OCI-LY7 (cell line): ENCODE results near the gene CRYL1. TPM values are rescaled to one million over a fixed set of nuclear protein-coding genes. Genes with fewer than 3 reads are reported as not detected.

Experiments used
- BruUV-seq: library from RNA; stranded (reverse); fragments of 400-500 nt; replicated peaks from 2 replicates; lab custom pipeline; 2021; lab: Mats Ljungman, UMichigan
- CTCF ChIA-PET: fragments of 300-600 bp; sonication (Branson Sonifier 250); formaldehyde crosslinking; loops from one replicate; lab custom pipeline; 2022; ENCODE audit warnings: antibody characterized with exemption; ENCODE audit not compliant: unreplicated experiment; lab: Charles Lee
- POLR2A ChIA-PET: fragments of 300-600 bp; sonication (Branson Sonifier 250); formaldehyde crosslinking; loops from one replicate; lab custom pipeline; 2022; ENCODE audit warnings: antibody characterized with exemption; lab: Charles Lee
- DNase-seq: peaks from one replicate; pipeline ENCODE4 v3.0.0-alpha.2; 2015; ENCODE audit warnings: low spot score
- H2AFZ ChIP-seq: fragments of 200-600 bp; sonication (generic), shearing (Covaris generic); 2 replicates; pipeline ENCODE4 v1.6.1; 2014; ENCODE audit warnings: mild to moderate bottlenecking, antibody characterized with exemption, low read length, moderate library complexity
- H3K27ac ChIP-seq: fragments of 200-600 bp; sonication (generic); 2 replicates; pipeline ENCODE4 v1.5.1; 2014; ENCODE audit warnings: mixed run types, low read depth, mild to moderate bottlenecking, moderate library complexity, low read length, inconsistent platforms; ENCODE audit not compliant: poor library complexity, severe bottlenecking
- H3K36me3 ChIP-seq: fragments of 200-600 bp; sonication (generic); 2 replicates; pipeline ENCODE4 v1.6.1; 2014; ENCODE audit warnings: mild to moderate bottlenecking, antibody characterized with exemption, low read length, moderate library complexity, mixed read lengths; ENCODE audit not compliant: insufficient read depth
- H3K4me1 ChIP-seq: fragments of 200-600 bp; sonication (generic); 2 replicates; pipeline ENCODE4 v1.5.1; 2014; ENCODE audit warnings: mild to moderate bottlenecking, low read length; ENCODE audit not compliant: insufficient read depth, poor library complexity, severe bottlenecking
- H3K4me2 ChIP-seq: fragments of 200-600 bp; sonication (generic); 2 replicates; pipeline ENCODE4 v1.6.1; 2014; ENCODE audit warnings: mild to moderate bottlenecking, low read length
- H3K4me3 ChIP-seq: fragments of 200-600 bp; sonication (generic); 2 replicates; pipeline ENCODE4 v1.5.1; 2014; ENCODE audit warnings: mild to moderate bottlenecking, low read depth, low read length; ENCODE audit not compliant: poor library complexity, severe bottlenecking
- H3K79me2 ChIP-seq: fragments of 200-600 bp; sonication (generic); 2 replicates; pipeline ENCODE4 v1.6.1; 2016; ENCODE audit warnings: low read depth, mild to moderate bottlenecking, low read length, moderate library complexity, mixed read lengths; ENCODE audit not compliant: insufficient read depth
- H3K9me2 ChIP-seq: fragments of 200-600 bp; sonication (generic); 2 replicates; pipeline ENCODE4 v1.6.1; 2016; ENCODE audit warnings: mild to moderate bottlenecking, low read length, mixed read lengths; ENCODE audit not compliant: insufficient read depth
- H3K9me3 ChIP-seq: fragments of 200-600 bp; sonication (generic); 2 replicates; pipeline ENCODE4 v1.6.1; 2014; ENCODE audit warnings: mild to moderate bottlenecking, mixed run types, low read length, mixed read lengths
- H4K20me1 ChIP-seq: fragments of 200-600 bp; sonication (generic); 2 replicates; pipeline ENCODE4 v1.6.1; 2014; ENCODE audit warnings: mild to moderate bottlenecking, antibody characterized with exemption, low read length, moderate library complexity, mixed read lengths; ENCODE audit not compliant: insufficient read depth
- EZH2phosphoT487 ChIP-seq: fragments of 200-600 bp; sonication (generic); IDR thresholded peaks from 2 replicates; pipeline ENCODE4 v1.6.1; 2018; ENCODE audit warnings: low read depth, borderline replicate concordance, mild to moderate bottlenecking, mixed run types, antibody characterized with exemption, low read length, moderate library complexity, mixed read lengths
- intact Hi-C: fragments of 100-400 bp; cut with micrococcal nuclease; formaldehyde crosslinking; loops from one replicate; pipeline ENCODE4 v1.10.0; 2022; ENCODE audit not compliant: unreplicated experiment
- total RNA-seq, 2 experiments: library from RNA; depleted of rRNA in 1 of 2; stranded (reverse); fragments of >200 nt in 1 of 2; shearing (Covaris generic) in 1 of 2; gene quantifications; 2 replicates each; pipeline ENCODE4 v1.2.3, GENCODE V29; 2014 to 2022
- TF ChIP-seq, protein P1 (sequence below): fragments of 200-600 bp; sonication (generic); conservative IDR thresholded peaks from 2 replicates; pipeline ENCODE4 v1.5.1; 2014; ENCODE audit warnings: mild to moderate bottlenecking, antibody characterized with exemption, low read length, moderate library complexity, mixed read lengths

The CRYL1 gene
- total RNA-seq, 2 experiments from 2014 or later: not detected

DNA sequence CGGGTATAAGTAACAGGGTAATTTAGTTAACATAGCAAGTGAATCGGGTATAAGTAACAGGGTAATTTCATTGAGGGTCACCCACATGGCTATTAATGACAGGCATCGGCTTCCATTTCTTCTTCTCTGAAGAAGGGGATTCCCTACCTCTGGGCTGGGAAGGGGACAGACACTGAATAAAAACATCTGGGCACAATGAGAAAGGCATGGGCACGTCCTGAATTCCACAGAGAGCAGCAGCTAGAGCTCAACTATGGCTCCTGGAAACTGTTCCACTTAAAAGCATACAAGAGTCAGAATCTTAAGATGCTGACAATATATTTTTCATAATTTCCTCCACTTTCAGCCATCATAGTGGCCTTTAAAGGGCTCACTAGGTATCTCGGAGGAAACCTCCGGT is 51.8 kb downstream of the CRYL1 start:
- no peaks in the 10 kb centered on the region for H3K9me2 ChIP-seq
- H4K20me1 ChIP-seq: no peaks in the 10 kb centered on the region
- POLR2A ChIA-PET: no interaction called here
- H3K4me3 ChIP-seq: no peak overlapping the region
- H3K36me3 ChIP-seq: no peaks in the 10 kb centered on the region
- TF ChIP-seq, protein P1, sequence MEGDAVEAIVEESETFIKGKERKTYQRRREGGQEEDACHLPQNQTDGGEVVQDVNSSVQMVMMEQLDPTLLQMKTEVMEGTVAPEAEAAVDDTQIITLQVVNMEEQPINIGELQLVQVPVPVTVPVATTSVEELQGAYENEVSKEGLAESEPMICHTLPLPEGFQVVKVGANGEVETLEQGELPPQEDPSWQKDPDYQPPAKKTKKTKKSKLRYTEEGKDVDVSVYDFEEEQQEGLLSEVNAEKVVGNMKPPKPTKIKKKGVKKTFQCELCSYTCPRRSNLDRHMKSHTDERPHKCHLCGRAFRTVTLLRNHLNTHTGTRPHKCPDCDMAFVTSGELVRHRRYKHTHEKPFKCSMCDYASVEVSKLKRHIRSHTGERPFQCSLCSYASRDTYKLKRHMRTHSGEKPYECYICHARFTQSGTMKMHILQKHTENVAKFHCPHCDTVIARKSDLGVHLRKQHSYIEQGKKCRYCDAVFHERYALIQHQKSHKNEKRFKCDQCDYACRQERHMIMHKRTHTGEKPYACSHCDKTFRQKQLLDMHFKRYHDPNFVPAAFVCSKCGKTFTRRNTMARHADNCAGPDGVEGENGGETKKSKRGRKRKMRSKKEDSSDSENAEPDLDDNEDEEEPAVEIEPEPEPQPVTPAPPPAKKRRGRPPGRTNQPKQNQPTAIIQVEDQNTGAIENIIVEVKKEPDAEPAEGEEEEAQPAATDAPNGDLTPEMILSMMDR: no peak
- no peak for TF ChIP-seq EZH2phosphoT487
- CTCF ChIA-PET: no interaction called here
- DNase-seq: no peak
- BruUV-seq: no TSS peak
- intact Hi-C loops: no loop called here
- no peak overlapping the region for H3K27ac ChIP-seq
- no peaks in the 10 kb centered on the region for H3K79me2 ChIP-seq
- peaks cover 5% of the 10 kb centered on the region for H3K4me1 ChIP-seq
- H3K4me2 ChIP-seq: no peak overlapping the region
- H3K9me3 ChIP-seq: no peaks in the 10 kb centered on the region
- H2AFZ ChIP-seq: no peak overlapping the region

DNA sequence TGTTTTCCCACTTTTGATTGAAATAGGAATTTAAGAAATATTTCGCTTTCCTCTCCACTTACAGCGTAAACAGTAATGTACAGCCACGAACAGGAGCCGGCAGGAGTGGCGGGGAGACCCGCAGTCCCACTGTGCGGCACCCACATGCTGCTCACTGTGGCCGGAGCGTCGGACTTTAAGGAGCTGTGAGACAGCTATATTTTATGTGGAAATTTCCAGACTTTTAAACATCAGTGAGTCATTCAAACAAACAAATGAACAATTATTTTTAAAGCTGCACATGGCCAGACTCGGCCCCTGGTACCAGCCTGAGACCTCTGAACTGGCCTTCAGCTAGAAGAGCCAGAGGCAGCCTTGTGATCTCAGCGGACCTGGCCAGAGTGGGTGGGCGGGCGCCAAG is 52.5 kb downstream of the CRYL1 start:
- intact Hi-C loops: no loop called here
- Histone ChIP-seq H3K4me1 (peaks cover 5% of the 10 kb centered on the region), H3K4me3 (no peak overlapping the region), H2AFZ (no peak overlapping the region), H3K27ac (no peak overlapping the region), H3K4me2 (no peak overlapping the region), H3K79me2 (no peaks in the 10 kb centered on the region), H3K36me3 (no peaks in the 10 kb centered on the region), H3K9me2 (no peaks in the 10 kb centered on the region), H4K20me1 (no peaks in the 10 kb centered on the region), H3K9me3 (no peaks in the 10 kb centered on the region)
- no TSS peak for BruUV-seq
- DNase-seq: no peak
- POLR2A ChIA-PET: no interaction called here
- CTCF ChIA-PET: no interaction called here
- TF ChIP-seq, protein P1: no peak
- TF ChIP-seq EZH2phosphoT487: no peak

DNA sequence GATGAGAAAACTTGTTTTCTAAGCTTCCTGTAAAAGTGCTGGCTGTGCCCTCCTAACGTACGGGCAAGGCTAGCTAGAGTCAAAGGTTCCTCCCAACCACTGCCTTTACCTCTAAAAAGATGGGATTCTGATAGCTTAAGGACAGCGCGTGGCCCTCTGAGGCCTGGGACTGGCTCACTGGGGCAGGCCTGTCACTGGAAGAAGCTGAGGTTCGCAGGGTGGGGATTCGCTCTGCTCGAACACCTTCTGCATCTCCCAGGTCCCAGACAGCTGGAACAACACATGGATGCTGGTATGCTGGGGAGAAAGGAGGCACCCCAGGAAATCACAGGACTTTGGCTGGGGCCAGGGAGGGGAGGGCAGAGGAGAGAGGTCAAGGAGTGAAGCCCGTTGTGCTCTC is 53.1 kb downstream of the CRYL1 start:
- BruUV-seq: no TSS peak
- Histone ChIP-seq H3K4me3 (no peak overlapping the region), H3K9me3 (no peaks in the 10 kb centered on the region), H3K4me1 (peaks cover 5% of the 10 kb centered on the region), H3K36me3 (no peaks in the 10 kb centered on the region), H3K27ac (no peak overlapping the region), H3K4me2 (no peak overlapping the region), H2AFZ (no peak overlapping the region), H4K20me1 (no peaks in the 10 kb centered on the region), H3K9me2 (no peaks in the 10 kb centered on the region), H3K79me2 (no peaks in the 10 kb centered on the region)
- DNase-seq: no peak
- ChIA-PET POLR2A (no interaction called here), CTCF (no interaction called here)
- intact Hi-C loops: no loop called here
- TF ChIP-seq, protein P1: no peak
- TF ChIP-seq EZH2phosphoT487: no peak
